ENCODE measurements around the gene KCNAB1.

KCNAB1 gene

DNA sequence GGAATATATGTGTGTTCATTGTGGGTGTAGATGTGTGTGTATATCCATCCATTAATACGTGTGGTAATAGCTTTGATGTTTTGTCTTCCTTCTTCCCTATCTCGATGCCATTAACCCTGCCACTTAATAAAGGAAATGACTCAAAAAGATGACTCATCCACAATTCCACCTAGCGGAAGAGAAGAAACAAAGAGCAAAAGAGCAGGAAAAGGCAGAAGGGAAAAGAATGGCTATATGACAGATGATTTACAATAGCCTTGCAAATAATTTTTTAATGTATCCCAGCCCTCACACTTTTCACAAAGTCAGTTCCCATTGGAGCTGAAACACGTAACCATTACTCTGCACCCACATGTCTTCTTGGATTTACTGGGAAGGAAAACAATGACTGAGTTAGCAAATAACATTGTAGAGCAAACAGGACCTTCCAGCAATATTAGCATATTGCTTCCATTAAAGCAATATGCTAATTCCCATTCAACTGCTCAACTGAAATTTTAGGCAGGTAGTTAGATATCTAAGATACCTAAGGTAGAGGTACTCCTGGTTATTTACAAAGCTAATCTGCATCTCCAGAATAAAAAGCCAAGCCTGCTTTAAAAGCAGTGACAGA is 197.2 kb downstream of the KCNAB1 start:
- DNase-seq (ENCODE audit: low read depth in 2 of 2), result no peak

DNA sequence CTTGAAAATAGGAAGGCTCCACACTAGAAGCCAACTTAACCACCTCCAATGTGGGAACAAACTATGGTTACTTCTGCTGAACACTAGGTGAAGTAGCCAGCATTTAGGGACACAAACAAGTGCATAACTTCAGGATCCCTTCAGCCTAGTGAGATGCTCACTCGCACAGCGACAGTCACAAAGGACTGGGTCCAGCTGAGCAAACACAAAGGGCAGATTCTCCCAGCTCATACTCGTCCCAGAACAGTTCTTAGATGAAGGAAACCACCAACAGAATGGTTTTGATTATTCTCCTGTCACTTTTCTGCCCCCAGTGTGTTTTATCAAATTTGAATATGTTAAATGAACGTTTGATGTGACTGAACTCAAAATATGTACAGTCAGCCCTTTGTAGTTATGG is 201.6 kb downstream of the KCNAB1 start:
- DNase-seq (ENCODE audit: low read depth in 2 of 2), result no peak

DNA sequence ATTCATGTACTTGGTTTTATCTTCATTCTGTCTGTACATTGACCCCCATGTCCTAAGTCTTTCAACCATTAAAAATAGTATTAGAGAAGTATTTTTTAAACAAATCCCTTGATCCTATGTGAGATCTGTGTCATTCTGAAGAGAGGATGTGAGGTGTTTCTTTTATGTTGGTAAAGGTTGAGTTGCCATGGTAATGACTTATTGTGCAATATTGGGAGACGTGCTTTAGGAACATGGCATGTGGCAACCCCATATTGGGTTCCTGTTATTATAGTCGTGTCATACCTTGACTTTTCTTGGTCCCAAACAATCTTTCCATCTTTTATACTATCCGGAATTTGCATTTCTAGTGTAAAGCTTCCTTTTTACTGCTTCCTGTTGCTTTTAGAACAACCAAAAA is 203.1 kb downstream of the KCNAB1 start:
- no peak for DNase-seq (ENCODE audit: low read depth in 2 of 2)

DNA sequence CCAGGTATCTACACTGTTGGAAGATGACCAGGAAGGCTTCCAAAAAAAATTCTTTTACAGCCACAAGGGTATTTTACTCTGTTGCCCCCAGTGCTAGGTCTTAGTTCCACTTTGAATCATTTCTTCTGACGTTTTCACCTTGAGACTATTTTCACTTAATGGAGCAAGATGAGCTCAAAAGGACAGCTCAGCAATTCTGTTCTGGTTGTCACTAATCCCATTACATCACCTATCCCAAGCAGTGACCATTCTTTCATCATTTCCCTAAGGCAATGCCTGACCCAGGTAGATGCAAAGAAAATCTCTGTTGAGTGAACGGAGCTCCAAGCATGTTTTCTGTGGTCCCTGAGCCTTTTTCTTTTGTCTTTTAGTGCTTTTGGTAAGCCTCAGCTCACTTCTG is 210.0 kb downstream of the KCNAB1 start:
- DNase-seq (ENCODE audit: low read depth in 2 of 2), result no peak

DNA sequence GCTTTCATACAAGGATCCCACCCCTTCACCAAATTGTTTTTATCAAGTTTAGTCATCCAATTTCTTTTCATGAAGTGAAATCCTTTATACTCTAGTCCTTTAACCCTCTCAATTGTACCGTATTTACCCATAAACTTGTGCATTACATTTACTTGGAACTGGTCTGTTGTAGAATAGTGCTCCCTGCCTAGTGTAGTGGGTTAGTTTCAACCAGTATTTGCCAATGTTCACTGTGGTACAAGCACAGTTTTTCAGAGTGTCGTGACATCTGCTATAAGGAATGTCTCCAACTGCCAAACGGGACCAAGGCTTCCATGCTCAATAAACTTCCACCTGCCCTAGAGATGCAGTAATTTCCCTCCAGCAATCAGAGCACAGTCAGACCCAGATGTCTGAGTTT is 211.9 kb downstream of the KCNAB1 start:
- DNase-seq (ENCODE audit: low read depth in 2 of 2), result no peak

DNA sequence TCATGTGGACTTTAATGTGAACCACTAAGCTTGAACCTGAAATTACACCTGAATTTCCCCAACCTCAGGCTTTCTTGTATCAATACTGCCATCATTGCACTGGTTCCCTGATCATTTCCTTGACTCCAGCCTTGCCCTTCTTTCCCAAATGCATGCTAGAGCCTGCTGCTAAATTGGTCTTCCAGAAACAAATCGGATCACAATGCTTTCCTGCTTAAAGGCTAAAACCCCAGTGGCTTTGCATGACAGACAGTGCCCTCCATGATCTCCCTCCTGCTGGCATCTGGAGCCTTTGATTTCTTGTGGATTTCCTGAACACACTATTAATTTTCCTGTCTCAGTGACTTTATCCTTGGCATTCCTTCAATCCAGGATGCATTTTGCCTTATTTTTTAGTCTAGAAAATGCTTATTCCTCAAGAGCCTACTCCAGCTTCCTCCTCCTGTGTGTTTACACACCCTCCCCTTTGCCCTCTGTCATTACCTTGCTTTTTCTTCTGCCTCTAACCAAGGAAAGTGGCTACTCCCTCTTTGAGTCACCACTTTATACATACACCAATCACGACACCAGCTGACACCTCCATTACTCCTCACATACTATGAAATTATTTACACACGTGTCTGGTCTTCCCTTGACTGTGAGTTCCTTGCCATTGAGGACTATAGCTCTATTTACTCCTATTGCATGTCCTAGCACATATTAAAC is 214.6 kb downstream of the KCNAB1 start:
- DNase-seq (ENCODE audit: low read depth in 2 of 2), result no peak

DNA sequence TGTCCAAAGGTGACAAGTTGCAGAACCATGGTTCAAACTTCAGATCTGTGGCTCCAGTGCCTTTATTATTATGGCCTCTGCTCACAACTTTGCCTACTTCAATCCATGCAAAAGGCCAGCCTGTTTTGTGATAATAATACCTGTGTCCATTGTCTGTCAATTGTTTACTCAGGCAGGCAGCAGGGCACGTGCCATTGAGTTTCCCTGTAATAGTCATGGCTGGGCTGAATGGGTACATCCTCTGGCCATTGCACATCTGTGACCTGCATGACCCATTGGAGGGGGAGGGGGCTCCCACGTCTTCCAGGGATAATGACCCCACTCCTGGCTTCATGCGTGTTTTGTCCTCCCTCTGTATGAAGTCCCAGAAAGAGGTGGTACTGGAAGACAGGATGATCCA is 219.1 kb downstream of the KCNAB1 start:
- no peak for DNase-seq (ENCODE audit: low read depth in 2 of 2)

DNA sequence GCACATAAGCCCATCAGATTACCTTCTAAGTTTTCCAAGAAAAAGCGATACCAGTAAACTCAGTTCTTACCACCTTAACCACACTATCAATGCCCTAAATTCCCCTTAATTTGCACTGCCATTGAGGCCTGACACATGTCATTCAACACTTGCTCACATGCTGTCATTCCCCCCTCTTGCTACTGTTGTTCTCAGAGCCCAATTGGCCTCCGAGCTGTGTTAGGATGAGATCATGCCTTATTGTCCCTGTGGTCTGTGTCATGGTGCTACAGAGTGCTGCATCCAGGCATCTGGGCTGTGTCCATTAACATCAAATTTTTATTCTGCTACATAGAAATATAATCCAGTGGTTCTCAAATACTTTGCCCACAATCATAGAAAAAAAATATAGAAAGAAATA is 221.0 kb downstream of the KCNAB1 start:
- no peak for DNase-seq (ENCODE audit: low read depth in 2 of 2)

DNA sequence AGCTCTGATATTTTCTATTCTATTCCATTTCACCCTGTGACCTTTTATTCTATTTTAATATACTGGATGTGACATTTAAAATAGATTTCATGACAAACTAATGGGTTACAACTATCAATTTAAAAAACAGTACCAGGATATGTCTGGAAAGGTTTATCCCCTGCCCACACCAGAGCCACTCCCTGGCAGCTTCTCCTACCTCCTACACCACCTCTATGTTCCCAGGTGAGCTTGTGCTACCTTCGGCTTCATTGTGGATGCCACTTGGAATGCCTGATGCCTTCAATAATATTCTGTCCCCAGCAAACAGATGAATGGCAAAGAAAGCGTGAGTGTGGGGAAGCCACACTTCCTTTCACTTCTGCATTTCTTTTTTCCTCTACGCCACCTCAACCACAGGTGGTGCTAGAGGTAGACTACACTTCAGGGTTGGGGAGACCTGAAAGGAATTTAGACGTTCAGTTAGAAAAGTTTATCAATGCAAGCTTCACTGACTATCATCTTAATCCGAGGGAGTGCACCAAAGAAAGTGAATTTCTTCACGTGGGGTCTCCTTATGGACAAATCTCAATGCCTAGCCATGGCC is 221.5 kb downstream of the KCNAB1 start:
- no peak for DNase-seq (ENCODE audit: low read depth in 2 of 2)

DNA sequence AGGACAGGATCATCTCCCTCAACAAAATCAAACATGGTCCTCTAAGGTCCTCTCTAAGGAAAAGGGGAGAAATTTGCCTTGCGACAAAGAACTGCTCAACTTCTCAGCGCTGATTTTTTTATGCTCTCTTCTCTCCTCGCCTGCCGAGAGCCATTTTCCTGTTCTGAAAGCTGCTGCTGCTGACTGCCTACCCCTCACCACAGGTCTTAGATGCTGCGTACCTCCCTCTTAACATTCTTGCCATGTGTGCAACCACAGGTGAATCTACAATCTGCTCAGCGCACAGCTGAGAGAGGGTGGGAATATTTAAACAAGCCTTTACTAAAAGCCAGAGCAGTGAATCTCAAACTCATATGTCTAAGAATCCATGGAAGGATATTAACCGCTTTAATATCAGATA is 223.8 kb downstream of the KCNAB1 start:
- DNase-seq (ENCODE audit: low read depth in 2 of 2), result no peak

DNA sequence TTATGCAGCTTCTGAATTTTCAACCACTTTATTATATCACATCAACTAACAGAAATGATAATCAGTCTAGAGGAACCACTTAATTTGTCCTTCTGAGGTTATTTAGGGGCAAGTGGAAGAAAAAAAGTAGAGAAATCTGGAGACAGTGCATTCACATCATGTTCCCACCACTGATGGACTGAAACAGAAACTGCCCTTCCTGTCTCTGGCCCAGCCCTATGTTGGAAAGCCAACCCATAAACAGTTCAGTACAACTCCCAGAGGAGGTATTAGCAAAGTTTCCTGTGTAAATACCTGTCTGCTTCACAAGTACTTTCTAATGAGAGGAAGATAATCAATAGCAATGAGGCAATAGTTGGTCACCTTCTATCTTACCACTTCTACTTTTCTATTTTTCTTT is 228.7 kb downstream of the KCNAB1 start:
- no peak for DNase-seq (ENCODE audit: low read depth in 2 of 2)

DNA sequence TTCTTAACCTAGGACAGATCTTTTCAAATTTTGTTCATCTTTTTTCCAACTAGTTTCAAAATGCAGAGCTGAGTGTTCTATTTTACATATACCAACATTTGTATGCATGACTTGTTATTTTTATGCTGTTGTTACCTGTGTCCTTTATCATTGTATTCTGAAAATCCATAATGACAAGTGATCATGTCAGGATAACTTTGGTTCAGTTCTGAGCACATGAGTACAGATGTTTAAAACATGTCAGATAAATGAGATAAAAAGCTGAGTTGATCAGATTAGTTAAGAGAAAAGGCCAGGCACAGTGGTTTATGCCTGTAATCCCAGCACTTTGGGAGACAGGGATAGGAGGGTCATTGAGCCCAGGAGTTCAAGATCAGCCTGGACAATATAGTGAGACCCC is 229.6 kb downstream of the KCNAB1 start:
- no peak for DNase-seq (ENCODE audit: low read depth in 2 of 2)

DNA sequence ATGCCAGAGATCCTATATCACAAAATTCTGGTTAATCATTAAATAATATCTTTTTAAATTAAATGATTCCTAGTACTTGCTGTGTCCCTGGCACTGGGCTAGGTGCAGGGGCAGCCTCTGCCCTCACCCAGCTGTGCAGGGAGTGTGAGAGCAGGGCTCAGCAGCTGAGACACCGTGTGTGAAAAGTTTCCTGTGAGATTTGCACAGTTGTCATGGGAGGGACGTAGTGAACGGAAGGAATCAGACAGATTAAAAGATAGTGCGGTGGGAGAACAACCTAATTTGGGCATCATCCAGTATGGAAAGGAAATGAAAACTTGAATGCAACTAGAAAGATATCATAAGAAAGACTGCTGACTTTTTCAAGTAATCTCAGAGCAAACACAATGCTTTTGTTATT is 230.4 kb downstream of the KCNAB1 start:
- DNase-seq (ENCODE audit: low read depth in 2 of 2), result no peak

DNA sequence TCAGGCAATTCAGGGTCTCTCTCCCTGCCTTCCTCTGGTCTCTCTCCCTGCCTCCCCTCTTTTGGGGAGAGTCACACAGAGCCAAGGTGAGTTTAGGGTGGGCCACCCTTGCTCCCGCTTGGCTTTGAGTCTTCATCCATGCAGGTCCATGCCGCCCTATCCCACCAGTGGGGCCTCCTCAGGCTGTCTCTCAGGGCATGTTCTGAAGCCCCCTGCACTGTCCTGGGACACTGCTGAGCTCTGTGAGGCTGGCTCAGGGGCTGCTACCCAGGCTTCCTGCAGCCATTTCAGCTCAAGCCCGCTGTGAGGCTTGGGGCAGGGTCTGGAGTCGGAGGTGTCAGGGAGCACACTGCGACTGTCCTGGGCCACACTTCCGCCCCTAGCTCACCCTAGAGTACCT is 231.4 kb downstream of the KCNAB1 start:
- no peak for DNase-seq (ENCODE audit: low read depth in 2 of 2)

DNA sequence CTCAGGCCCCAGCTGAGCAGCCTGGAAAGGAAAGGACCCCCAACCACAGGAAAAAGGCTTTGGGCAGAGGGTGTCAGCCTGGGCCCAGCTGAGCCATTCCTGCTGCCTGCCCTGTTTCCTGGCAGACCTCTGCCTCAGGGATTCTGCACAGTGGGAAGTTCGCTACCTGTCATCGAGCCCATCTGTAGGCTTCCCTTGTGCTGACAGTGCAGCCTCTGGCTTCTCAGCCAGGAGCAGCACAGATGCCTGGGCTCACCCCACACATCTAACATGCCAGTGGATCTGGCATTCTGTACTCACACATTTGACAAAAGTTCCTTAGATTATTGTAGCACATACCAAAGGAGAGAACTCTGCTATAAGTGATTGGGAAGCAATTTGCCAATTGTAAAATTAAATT is 232.3 kb downstream of the KCNAB1 start:
- no peak for DNase-seq (ENCODE audit: low read depth in 2 of 2)

DNA sequence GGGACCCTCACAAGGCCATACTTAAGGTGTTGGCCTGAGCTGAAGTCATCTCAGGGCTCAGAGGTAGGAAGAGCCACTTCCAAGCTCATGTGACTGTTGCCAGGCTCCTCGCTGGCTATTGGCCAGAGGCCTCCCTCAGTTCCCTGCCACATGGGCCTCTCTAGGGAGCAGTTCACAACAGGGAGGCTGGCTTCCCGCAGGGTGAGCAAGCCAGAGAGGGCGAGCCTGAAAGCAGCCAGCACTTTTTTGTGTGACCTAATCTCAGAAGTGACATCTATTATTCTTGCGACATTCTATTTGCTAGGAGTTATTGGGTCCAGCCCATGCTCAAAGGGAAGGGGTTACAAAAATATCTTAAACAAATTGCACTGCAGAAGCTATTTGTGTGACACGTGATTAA is 233.2 kb downstream of the KCNAB1 start:
- no peak for DNase-seq (ENCODE audit: low read depth in 2 of 2)

DNA sequence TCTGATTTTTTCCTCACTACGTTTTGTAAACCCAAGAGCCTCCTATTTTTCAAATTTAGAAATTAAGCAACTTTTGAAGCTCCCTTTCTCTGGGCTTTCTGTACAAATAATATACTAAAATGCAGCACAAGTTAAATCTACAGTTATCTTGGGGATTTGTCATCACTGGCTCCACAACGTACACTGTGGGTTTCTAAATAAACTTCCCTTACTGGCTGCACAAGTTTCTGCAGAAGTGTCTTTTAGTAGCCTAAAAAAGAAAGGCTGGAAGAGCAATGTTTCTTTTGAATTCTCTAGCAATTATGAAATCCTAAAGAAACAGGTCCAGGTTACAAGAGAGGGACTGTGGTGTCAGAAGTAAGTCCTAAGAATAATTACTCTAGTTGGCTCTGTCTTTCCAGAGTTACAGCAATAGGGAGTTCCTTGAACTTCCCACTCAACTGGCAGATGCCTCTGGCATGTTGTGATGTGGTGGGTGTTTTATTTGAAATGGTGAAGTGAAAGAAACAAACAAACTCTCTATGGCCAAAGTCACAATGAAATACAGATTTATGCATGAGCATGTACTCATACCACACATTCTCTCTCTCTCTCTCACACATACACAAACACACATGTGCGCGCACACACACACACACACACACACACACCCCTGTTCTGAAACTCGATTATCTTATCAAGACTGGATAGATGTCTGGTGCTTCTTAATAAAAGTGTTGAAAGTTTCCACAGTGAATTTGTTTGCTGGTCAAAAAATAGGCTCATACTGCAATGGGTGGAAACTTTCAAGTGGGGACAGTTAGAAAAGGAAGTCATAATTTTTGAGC is 236.4 kb downstream of the KCNAB1 start:
- DNase-seq (ENCODE audit: low read depth in 2 of 2), result no peak

DNA sequence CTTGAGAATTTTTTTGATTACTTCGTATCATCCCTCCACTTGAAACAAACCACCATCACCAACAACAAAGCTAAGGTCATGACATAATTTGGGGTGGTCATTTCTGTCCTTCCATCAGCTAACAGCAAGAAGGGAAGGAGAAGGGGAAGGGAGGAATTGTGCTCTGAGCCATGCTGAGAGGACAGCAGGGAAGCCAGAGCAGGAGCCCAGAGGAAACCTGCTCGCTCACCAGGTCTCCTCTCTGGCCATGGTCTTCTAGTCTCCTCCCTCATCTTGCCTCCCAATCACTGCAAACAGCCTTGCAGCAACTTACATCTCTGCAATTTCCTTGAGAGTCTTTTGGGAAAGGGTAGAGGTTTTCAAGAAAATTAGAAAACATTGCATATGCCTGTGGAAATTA is 237.9 kb downstream of the KCNAB1 start:
- DNase-seq (ENCODE audit: low read depth in 2 of 2), result no peak

DNA sequence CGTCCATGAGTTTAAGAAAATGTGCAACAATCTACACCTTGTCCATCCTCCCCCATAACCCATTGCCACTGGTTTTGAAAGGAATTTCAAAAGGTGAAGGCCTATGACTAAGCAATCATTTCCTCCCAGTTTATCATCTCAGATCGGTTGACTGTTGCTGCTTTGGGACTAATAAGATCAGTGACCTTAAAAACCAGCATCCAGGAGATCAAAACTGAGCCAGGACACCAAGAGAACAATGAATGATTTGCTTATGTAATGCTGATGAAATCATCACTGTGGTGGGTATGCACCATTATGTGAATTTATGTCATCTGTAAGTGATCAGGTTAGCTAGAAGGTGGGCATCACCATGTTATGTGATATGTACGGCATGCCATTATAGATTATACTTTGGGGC is 239.0 kb downstream of the KCNAB1 start:
- DNase-seq (ENCODE audit: low read depth in 2 of 2), result no peak

DNA sequence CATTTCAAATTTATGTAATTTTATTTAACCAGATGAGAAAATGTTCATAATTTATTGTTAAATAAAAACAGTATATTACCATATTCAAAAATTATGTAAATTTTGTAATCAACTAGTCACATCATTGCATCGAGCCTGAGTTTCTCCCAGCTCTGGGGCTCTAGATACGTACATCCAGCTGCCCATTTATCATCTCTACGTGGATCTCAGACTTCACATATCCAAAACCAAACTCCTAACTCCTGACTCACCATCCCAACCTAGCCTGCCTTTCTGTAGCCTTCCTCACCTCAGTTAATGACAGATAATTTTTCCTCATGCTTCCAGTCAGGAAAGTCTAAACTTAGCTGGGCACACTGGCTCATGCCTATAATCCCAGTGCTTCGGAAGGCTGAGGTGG is 239.7 kb downstream of the KCNAB1 start:
- no peak for DNase-seq (ENCODE audit: low read depth in 2 of 2)

DNA sequence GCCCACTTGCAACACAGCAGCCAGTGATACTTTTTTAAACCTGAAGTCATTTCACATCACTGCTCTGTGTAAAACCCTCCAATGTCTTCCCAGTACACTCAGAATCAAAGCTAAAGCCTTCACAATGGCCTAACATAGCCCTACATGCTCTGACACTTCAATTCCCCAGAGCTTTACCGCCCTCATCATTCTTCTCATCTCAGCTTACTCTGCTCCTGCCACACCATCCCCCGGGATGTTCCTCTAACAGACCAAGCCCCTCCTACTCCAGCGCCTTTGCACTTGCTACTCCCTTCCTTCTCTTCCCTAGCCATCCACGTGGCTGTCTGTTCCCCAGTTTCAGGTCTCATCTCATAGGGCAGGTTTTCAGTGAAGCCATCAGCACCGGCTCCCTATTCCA is 240.6 kb downstream of the KCNAB1 start:
- DNase-seq (ENCODE audit: low read depth in 2 of 2), result no peak

DNA sequence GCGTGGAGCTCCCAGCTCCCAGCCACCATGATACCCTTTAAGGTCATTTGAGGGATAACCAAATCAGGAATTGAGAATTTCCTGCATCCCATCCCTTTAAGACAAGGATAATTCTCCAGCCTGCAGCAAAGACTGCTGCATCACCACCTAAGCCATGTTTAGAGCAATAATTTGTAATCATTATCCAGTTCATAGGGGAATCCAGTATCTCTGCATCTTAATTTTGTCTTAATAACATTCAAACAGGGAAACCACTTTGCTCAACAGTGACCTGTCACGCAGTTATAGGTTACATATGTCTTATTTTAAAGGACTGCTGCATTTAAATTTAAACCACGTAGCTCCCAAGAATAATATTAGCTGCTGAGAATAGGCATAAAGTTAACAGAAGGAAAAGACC is 246.2 kb downstream of the KCNAB1 start:
- DNase-seq (ENCODE audit: low read depth in 2 of 2), result no peak

DNA sequence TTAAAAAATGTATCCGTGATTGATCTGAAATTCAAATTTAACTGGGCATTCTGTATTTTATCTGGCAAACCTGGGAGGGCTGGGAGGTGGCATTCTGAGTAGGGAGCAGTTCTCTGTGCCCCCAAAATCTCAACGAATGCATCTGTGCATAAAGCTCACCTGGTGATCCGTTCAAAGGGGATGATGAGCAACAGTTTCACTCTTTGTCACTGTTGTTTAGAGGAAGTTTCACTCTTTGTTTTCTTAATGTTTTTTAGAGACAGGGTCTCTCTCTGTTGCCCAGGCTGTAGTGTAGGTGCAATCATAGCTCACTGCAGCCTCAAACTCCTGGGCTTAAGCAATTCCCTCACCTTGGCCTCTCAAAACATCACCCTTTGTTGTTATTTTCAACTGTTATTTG is 247.8 kb downstream of the KCNAB1 start:
- no peak for DNase-seq (ENCODE audit: low read depth in 2 of 2)

All from stimulated activated CD8-positive, alpha-beta memory T cell treated with anti-CD3 and anti-CD28 coated beads, Interleukin-2, amount 100 ng/mL, for 1 hour (primary cell).